Type B pancreatic cell (in vitro differentiated cells): ENCODE measurements around the gene SULT4A1. TPM values are rescaled to one million over a fixed set of nuclear protein-coding genes. Genes with fewer than 3 reads are reported as not detected.

ENCODE experiments used
- DNase-seq: peaks from one replicate; pipeline ENCODE4 v3.0.0; 2021; ENCODE audit warnings: mixed read lengths; ENCODE audit not compliant: unreplicated experiment; ENCODE audit errors: extremely low spot score
- H3K27ac Mint-ChIP-seq: 2 replicates; pipeline ENCODE4 v1.8.0; 2021; ENCODE audit warnings: mild to moderate bottlenecking, mixed read lengths
- H3K27me3 Mint-ChIP-seq: 2 replicates; pipeline ENCODE4 v1.8.0; 2021; ENCODE audit warnings: mixed read lengths
- H3K36me3 Mint-ChIP-seq: 2 replicates; pipeline ENCODE4 v1.8.0; 2021; ENCODE audit warnings: mixed read lengths
- H3K4me1 Mint-ChIP-seq: one replicate; pipeline ENCODE4 v1.8.0; 2021; ENCODE audit warnings: mixed read lengths; ENCODE audit not compliant: unreplicated experiment
- H3K4me3 Mint-ChIP-seq: 2 replicates; pipeline ENCODE4 v1.8.0; 2021; ENCODE audit warnings: mild to moderate bottlenecking, mixed read lengths
- H3K9me3 Mint-ChIP-seq: 2 replicates; pipeline ENCODE4 v1.8.0; 2021; ENCODE audit warnings: mixed read lengths
- total RNA-seq: library from RNA; stranded (reverse); gene quantifications from 2 replicates; pipeline ENCODE4 v1.2.1, GENCODE V29; 2021; ENCODE audit warnings: low replicate concordance
- TF ChIP-seq, protein P1 (sequence below): fragments of 200-600 bp; sonication (generic); conservative IDR thresholded peaks from 2 replicates; pipeline ENCODE4 v1.5.0; 2021; ENCODE audit warnings: antibody characterized with exemption, mild to moderate bottlenecking

Gene SULT4A1
- total RNA-seq, 1 donor from 2014 or later = 10.8 TPM

DNA sequence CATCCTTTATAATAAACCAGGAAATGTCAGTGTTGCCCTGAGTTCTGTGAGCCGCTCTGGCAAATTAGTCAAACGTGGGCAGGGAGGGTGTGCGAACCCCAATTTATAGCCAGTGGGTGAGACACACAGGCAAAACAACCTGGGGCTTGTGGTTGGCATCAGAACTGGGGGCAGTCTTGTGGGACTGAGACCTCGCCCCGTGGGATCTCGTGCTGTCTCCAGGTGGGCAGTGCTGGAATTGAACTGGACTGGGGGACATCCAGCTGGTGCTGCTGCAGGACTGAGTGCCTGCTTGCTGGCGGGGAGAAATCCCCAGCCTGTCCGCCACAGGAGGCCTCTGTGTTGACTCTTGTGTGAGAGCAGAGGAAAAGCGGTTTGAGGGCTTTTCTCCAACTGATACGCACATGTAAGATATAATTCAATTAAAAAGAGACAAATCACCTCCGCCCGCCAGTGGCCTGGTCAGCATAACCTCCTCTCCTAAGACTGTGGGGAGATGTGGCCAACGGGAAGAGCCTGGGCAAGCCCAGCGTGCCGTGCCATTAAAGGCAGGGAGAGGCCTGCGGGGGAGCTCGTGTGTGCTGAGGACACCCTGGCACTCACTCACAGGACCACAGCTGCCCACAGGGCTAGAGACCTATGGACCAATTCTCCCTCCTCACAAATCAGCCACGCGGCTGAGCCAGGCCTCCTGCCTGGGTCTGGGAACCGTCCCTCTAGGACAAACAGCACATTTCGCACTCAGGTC lies 18.4 kb downstream of the SULT4A1 start:
- TF ChIP-seq, protein P1, sequence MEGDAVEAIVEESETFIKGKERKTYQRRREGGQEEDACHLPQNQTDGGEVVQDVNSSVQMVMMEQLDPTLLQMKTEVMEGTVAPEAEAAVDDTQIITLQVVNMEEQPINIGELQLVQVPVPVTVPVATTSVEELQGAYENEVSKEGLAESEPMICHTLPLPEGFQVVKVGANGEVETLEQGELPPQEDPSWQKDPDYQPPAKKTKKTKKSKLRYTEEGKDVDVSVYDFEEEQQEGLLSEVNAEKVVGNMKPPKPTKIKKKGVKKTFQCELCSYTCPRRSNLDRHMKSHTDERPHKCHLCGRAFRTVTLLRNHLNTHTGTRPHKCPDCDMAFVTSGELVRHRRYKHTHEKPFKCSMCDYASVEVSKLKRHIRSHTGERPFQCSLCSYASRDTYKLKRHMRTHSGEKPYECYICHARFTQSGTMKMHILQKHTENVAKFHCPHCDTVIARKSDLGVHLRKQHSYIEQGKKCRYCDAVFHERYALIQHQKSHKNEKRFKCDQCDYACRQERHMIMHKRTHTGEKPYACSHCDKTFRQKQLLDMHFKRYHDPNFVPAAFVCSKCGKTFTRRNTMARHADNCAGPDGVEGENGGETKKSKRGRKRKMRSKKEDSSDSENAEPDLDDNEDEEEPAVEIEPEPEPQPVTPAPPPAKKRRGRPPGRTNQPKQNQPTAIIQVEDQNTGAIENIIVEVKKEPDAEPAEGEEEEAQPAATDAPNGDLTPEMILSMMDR = no peak
- Mint-ChIP-seq H3K9me3 (no peaks in the 10 kb centered on the region), H3K4me1 (peaks cover 21% of the 10 kb centered on the region), H3K27ac (no peak overlapping the region), H3K36me3 (no peaks in the 10 kb centered on the region), H3K27me3 (no peaks in the 10 kb centered on the region), H3K4me3 (no peak overlapping the region)
- DNase-seq = no peak

DNA sequence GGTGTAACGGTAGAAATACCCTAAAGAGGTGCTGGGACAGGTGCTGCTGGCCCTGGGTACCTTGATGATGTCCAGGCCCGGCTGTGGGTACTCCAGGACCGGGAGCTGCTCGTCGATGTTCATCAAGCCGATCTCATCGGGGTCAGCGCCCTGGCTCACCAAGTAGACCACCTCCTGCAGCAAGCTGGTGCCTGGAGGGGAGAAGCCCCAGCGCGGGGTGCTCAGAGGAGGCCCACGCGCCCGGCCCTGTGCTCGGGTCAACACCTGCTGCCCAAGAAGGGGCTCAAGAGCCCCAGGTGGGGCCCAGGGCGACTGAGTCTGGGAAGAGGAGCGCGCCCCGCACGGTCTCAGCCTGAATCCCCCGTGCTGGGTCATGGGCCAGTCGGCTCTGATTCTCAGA lies 20.6 kb downstream of the SULT4A1 start:
- TF ChIP-seq, protein P1 = no peak
- no peak for DNase-seq
- Mint-ChIP-seq H3K36me3 (no peaks in the 10 kb centered on the region), H3K9me3 (no peaks in the 10 kb centered on the region), H3K4me1 (peaks cover 18% of the 10 kb centered on the region), H3K4me3 (no peak overlapping the region), H3K27ac (no peak overlapping the region), H3K27me3 (no peaks in the 10 kb centered on the region)

DNA sequence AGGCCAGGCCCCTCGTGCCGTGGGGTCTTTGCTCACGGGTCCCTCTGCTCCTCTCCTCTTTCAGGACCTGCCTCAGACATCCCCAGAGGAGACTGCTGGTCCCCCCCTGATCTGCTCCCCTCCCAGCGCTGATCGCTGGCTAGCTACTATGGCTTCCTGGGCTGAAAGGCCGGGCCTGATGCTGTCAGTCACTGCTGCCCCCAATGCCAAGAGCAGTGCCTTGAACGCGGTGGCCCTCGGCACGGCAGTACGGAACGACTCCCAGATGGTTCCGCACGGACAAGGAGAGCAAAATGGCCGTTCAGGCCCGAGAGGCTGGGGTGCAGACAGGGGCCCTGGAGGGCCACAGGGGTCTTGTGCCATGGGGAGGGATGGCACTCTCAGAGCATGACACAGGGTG lies 21.5 kb downstream of the SULT4A1 start:
- H3K4me3 Mint-ChIP-seq = no peak overlapping the region
- H3K36me3 Mint-ChIP-seq = no peaks in the 10 kb centered on the region
- no peaks in the 10 kb centered on the region for H3K9me3 Mint-ChIP-seq
- no peaks in the 10 kb centered on the region for H3K27me3 Mint-ChIP-seq
- H3K27ac Mint-ChIP-seq = no peak overlapping the region
- H3K4me1 Mint-ChIP-seq = peaks cover 11% of the 10 kb centered on the region
- TF ChIP-seq, protein P1 = no peak
- DNase-seq = no peak

DNA sequence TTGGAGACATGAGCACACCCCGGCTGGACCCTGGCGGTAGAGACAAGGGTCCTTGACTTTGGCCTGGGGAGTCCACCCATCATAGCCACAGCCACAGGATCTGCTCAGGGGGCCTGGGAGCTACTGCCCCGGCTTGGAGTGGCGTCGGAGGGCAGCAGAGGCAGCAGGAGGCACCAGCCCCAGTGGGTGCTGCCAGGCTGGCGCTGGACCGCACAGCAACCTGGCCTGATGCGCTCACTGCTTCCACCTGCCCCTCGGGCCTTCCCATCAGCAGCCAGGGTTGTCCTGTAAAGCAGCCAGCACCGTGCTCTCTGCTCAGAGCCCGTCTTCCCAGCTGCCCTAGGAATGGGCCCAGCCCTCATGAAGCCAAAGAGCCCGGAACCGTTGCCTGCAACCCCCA lies 21.9 kb downstream of the SULT4A1 start:
- Mint-ChIP-seq H3K4me3 (no peak overlapping the region), H3K36me3 (no peaks in the 10 kb centered on the region), H3K9me3 (no peaks in the 10 kb centered on the region), H3K27ac (no peak overlapping the region), H3K27me3 (no peaks in the 10 kb centered on the region), H3K4me1 (peaks cover 7% of the 10 kb centered on the region)
- TF ChIP-seq, protein P1 = no peak
- DNase-seq = no peak

DNA sequence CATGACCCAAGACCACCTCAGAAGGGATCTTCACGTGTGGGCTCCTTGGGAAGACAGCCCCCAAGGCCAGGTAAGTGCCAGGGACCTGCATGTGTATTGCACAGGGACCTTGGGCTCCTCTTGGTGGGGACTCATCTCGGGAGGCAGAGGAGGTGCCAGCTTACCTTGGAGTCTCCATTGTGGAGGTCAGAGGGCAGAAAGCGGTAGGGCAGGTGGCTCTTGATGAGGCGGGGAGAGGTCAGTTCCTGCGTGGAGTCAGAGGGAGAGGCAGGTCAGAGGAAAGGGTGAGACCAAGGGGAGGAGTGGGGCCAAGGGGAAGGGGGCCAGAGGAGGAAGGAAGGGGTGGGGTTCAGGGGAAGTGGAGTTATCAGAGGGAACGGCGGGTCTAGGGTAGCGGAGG lies 22.5 kb downstream of the SULT4A1 start:
- DNase-seq = no peak
- no peaks in the 10 kb centered on the region for H3K36me3 Mint-ChIP-seq
- H3K9me3 Mint-ChIP-seq = no peaks in the 10 kb centered on the region
- H3K4me3 Mint-ChIP-seq = no peak overlapping the region
- TF ChIP-seq, protein P1 = no peak
- H3K4me1 Mint-ChIP-seq = peaks cover 6% of the 10 kb centered on the region
- no peaks in the 10 kb centered on the region for H3K27me3 Mint-ChIP-seq
- no peak overlapping the region for H3K27ac Mint-ChIP-seq
